HepG2 (cell line): ENCODE data around the gene A3GALT2. TPM values are rescaled to one million over a fixed set of nuclear protein-coding genes. Genes with fewer than 3 reads are reported as not detected.

Experiments used
- CREB1 ChIP-seq, 2 experiments: fragments of 450-650 bp in 1 of 2; IDR thresholded peaks; 2 replicates each; pipeline ENCODE4 v1.6.1; 2016 to 2017; ENCODE audit warnings: control low read depth in 1 of 2, mild to moderate bottlenecking in 1 of 2, missing compliant biosample characterization in 1 of 2, missing genetic modification characterization in 1 of 2
- CTCF ChIP-seq: sonication (generic); formaldehyde crosslinking; IDR thresholded peaks from 2 replicates; pipeline ENCODE4 v1.5.0; 2020; ENCODE audit warnings: mild to moderate bottlenecking, missing genetic modification reagents, moderate library complexity
- FOSL2 ChIP-seq: sonication (generic); formaldehyde crosslinking; IDR thresholded peaks from 2 replicates; pipeline ENCODE4 v1.4.0; 2020; ENCODE audit warnings: missing genetic modification reagents
- FOXO4 ChIP-seq: sonication (generic); formaldehyde crosslinking; conservative IDR thresholded peaks from 2 replicates; pipeline ENCODE4 v1.8.1; 2023; ENCODE audit warnings: missing genetic modification reagents
- GPBP1L1 ChIP-seq: sonication (generic); formaldehyde crosslinking; IDR thresholded peaks from 2 replicates; pipeline ENCODE4 v1.5.0; 2020; ENCODE audit warnings: mild to moderate bottlenecking, missing genetic modification reagents
- HMGXB3 ChIP-seq: sonication (generic); formaldehyde crosslinking; IDR thresholded peaks from 2 replicates; pipeline ENCODE4 v1.4.0; 2020; ENCODE audit warnings: missing genetic modification reagents, borderline replicate concordance
- NBN ChIP-seq: fragments of 450-650 bp; conservative IDR thresholded peaks from 2 replicates; pipeline ENCODE4 v1.6.1; 2017
- RAD21 ChIP-seq: fragments of 450-650 bp; formaldehyde crosslinking; IDR thresholded peaks from 2 replicates; pipeline ENCODE4 v1.5.0; 2020; ENCODE audit warnings: mild to moderate bottlenecking
- SIN3A ChIP-seq: IDR thresholded peaks from 2 replicates; pipeline ENCODE4 v1.6.1; 2011; ENCODE audit warnings: low read depth, mild to moderate bottlenecking, control low read depth, low read length, borderline replicate concordance
- STAG1 ChIP-seq: sonication (generic); formaldehyde crosslinking; IDR thresholded peaks from 2 replicates; pipeline ENCODE4 v1.4.0; 2020; ENCODE audit warnings: missing genetic modification reagents
- TFDP1 ChIP-seq: IDR thresholded peaks from 2 replicates; pipeline ENCODE4 v1.6.1; 2016; ENCODE audit warnings: missing compliant biosample characterization, missing genetic modification reagents, borderline replicate concordance
- TRIM24 ChIP-seq: sonication (generic); formaldehyde crosslinking; IDR thresholded peaks from 2 replicates; pipeline ENCODE4 v1.8.0; 2022; ENCODE audit warnings: mild to moderate bottlenecking, missing genetic modification reagents
- ZFP36 ChIP-seq: fragments of 150-350 bp; IDR thresholded peaks from 2 replicates; pipeline ENCODE4 v1.6.1; 2018; ENCODE audit warnings: borderline replicate concordance, low read length, low read depth; ENCODE audit not compliant: partially characterized antibody
- ZNF12 ChIP-seq: sonication (generic); formaldehyde crosslinking; IDR thresholded peaks from 2 replicates; pipeline ENCODE4 v1.5.0; 2020; ENCODE audit warnings: missing genetic modification reagents
- ZNF34 ChIP-seq: sonication (generic); formaldehyde crosslinking; IDR thresholded peaks from 2 replicates; pipeline ENCODE4 v1.4.0; 2020; ENCODE audit warnings: mild to moderate bottlenecking, missing genetic modification reagents, borderline replicate concordance
- polyA plus RNA-seq, 8 experiments: library from polyadenylated mRNA; depleted of rRNA in 3 of 8; stranded (reverse) in 7 of 8; unstranded in 1 of 8; fragments of >200 nt; fragmentation: Illumina TruSeq in 4 of 8; extraction: Trizol in 4 of 8; gene quantifications; 2 replicates each; pipeline versions ENCODE4 v1.2.1 to v1.2.3, GENCODE V29; 2011 to 2016; ENCODE audit warnings: low read depth in 4 of 8, missing spikeins in 1 of 8, mixed read lengths in 1 of 8; ENCODE audit not compliant: insufficient read depth in 1 of 8
- total RNA-seq, 5 experiments: library from RNA; depleted of rRNA; stranded (reverse); fragments of >200 nt; fragmentation: Illumina TruSeq; extraction: Trizol; gene quantifications; 2 replicates each; pipeline ENCODE4 v1.2.3, GENCODE V29; 2016; ENCODE audit warnings: low read depth in 1 of 5
- TF ChIP-seq, protein P1 (sequence below), 2 experiments: sonication (generic) in 1 of 2; formaldehyde crosslinking in 1 of 2; IDR thresholded peaks; 2 replicates each; pipeline versions ENCODE4 v1.4.0 to v1.6.1; 2018 to 2020; ENCODE audit warnings: missing genetic modification reagents in 2 of 2, borderline replicate concordance in 1 of 2, low read depth in 1 of 2, mild to moderate bottlenecking in 1 of 2, missing biosample characterization in 1 of 2

Gene A3GALT2
- total and polyA plus RNA-seq, 2 of the 13 experiments (the other 11 are each of a cell fraction or from before 2014, with no cell fraction given) = not detected

- TF ChIP-seq STAG1 (CRISPR knock-in tag) = peak; percentile 71
- TF ChIP-seq CTCF (CRISPR knock-in tag) = peak; percentile 84
- TF ChIP-seq TFDP1 = no peak
- no peak for TF ChIP-seq CREB1 (IDR thresholded peaks at IDR 0.05)
- TF ChIP-seq CREB1 (CRISPR knock-in tag; IDR thresholded peaks at IDR 0.05) = no peak
- TF ChIP-seq ZNF12 (CRISPR knock-in tag) = 0 out of 2 replicates have a peak, but pooled peaks have one; percentile 26
- TF ChIP-seq HMGXB3 (CRISPR knock-in tag) = no peak
- no peak for TF ChIP-seq NBN
- TF ChIP-seq ZFP36 = peak; percentile 94
- no peak for TF ChIP-seq ZNF34 (CRISPR knock-in tag)
- no peak for TF ChIP-seq GPBP1L1 (CRISPR knock-in tag)
- TF ChIP-seq, protein P1, sequence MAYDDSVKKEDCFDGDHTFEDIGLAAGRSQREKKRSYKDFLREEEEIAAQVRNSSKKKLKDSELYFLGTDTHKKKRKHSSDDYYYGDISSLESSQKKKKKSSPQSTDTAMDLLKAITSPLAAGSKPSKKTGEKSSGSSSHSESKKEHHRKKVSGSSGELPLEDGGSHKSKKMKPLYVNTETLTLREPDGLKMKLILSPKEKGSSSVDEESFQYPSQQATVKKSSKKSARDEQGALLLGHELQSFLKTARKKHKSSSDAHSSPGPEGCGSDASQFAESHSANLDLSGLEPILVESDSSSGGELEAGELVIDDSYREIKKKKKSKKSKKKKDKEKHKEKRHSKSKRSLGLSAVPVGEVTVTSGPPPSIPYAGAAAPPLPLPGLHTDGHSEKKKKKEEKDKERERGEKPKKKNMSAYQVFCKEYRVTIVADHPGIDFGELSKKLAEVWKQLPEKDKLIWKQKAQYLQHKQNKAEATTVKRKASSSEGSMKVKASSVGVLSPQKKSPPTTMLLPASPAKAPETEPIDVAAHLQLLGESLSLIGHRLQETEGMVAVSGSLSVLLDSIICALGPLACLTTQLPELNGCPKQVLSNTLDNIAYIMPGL (CRISPR knock-in tag; IDR thresholded peaks at IDR 0.05; ENCODE audit: borderline replicate concordance in 1 of 2, low read depth in 1 of 2) = peak in 1 of 2 experiments; percentile 49; a peak in 1 of 4 replicates
- TF ChIP-seq FOSL2 = 0 out of 2 replicates have a peak, but pooled peaks have one; percentile 14
- peak; percentile 78 for TF ChIP-seq RAD21 (CRISPR knock-in tag)
- 0 out of 2 replicates have a peak, but pooled peaks have one; percentile 63 for TF ChIP-seq FOXO4 (CRISPR knock-in tag)
- no peak for TF ChIP-seq SIN3A
- no peak for TF ChIP-seq TRIM24 (CRISPR knock-in tag)
These were observed 22.1 kb downstream of the A3GALT2 start (continued) for GRCh38 chr1:33298623-33299277.
